Measurements from ENCODE around the gene SMYD2. TPM values are rescaled to one million over a fixed set of nuclear protein-coding genes. Genes with fewer than 3 reads are reported as not detected.

SMYD2 gene
- total and polyA plus RNA-seq, 8 donors, result 8.2 to 68.7 (median 26.6) TPM

- intact Hi-C loops (cut with DNase I; ENCODE audit: low total_unique reads), result no loop called here
- Histone ChIP-seq H3K4me3 (no peak overlapping the region), H3K36me3 (peaks cover 9 to 65% (median 43%) of the 10 kb centered on the region in 4 donors), H3K4me1 (peaks cover 0 to 4% (median under 1%) of the 10 kb centered on the region in 4 donors), H3K27me3 (no peaks in the 10 kb centered on the region), H3K27ac (no peak overlapping the region), H3K9me3 (no peaks in the 10 kb centered on the region)
- peak in 1 of 2 donors; percentile 56 for DNase-seq
- TF ChIP-seq POLR2A (IDR thresholded peaks at IDR 0.05) (no peak), EP300 (IDR thresholded peaks at IDR 0.05) (no peak), POLR2AphosphoS5 (IDR thresholded peaks at IDR 0.05) (no peak), CTCF (IDR thresholded peaks at IDR 0.05) (no peak)
- WGBS, 5 donors, result 65 to 73% (median 70%) methylated on average over 6 of the region's 6 CpGs
These were observed 98.4 kb downstream of the SMYD2 start for GRCh38 chr1:214379236-214379970.

- intact Hi-C loops (cut with DNase I; ENCODE audit: low total_unique reads), result no loop called here
- Histone ChIP-seq H3K4me3 (no peak overlapping the region), H3K27me3 (no peaks in the 10 kb centered on the region), H3K9me3 (no peaks in the 10 kb centered on the region), H3K36me3 (peaks cover 10 to 72% (median 48%) of the 10 kb centered on the region in 4 donors), H3K27ac (peak overlapping the region in 1 of 5 donors; percentile 3), H3K4me1 (no peaks in the 10 kb centered on the region)
- DNase-seq, result peak in 1 of 2 donors; percentile 23
- 74 to 92% (median 80%) methylated on average over 3 of the region's 3 CpGs for WGBS, 5 donors
- no peak for TF ChIP-seq POLR2AphosphoS5 (IDR thresholded peaks at IDR 0.05)
- no peak for TF ChIP-seq CTCF (IDR thresholded peaks at IDR 0.05)
- no peak for TF ChIP-seq EP300 (IDR thresholded peaks at IDR 0.05)
- TF ChIP-seq POLR2A (IDR thresholded peaks at IDR 0.05), result no peak
These were observed 99.4 kb downstream of the SMYD2 start for GRCh38 chr1:214380396-214380795.

GRCh38 chr1:214380986-214381695 is 100.2 kb downstream of the SMYD2 start:
- no peaks in the 10 kb centered on the region for H3K27me3 ChIP-seq
- H3K9me3 ChIP-seq, result no peaks in the 10 kb centered on the region
- 59 to 79% (median 67%) methylated on average over 1 of the region's 1 CpG for WGBS, 5 donors
- H3K36me3 ChIP-seq, result peaks cover 10 to 75% (median 46%) of the 10 kb centered on the region in 4 donors
- no peak for TF ChIP-seq POLR2A (IDR thresholded peaks at IDR 0.05)
- TF ChIP-seq POLR2AphosphoS5 (IDR thresholded peaks at IDR 0.05), result no peak
- no peak for TF ChIP-seq EP300 (IDR thresholded peaks at IDR 0.05)
- no peak for TF ChIP-seq CTCF (IDR thresholded peaks at IDR 0.05)
- intact Hi-C loops (cut with DNase I; ENCODE audit: low total_unique reads), result no loop called here
- no peaks in the 10 kb centered on the region for H3K4me1 ChIP-seq
- no peak overlapping the region for H3K27ac ChIP-seq
- no peak for DNase-seq
- no peak overlapping the region for H3K4me3 ChIP-seq

- Histone ChIP-seq H3K27me3 (no peaks in the 10 kb centered on the region), H3K27ac (no peak overlapping the region), H3K4me1 (no peaks in the 10 kb centered on the region), H3K4me3 (no peak overlapping the region), H3K36me3 (peaks cover 14 to 78% (median 52%) of the 10 kb centered on the region in 4 donors), H3K9me3 (no peaks in the 10 kb centered on the region)
- WGBS, 5 donors, result 92 to 97% (median 96%) methylated on average over 30 to 45 of the region's 45 CpGs
- DNase-seq, result no peak
- TF ChIP-seq POLR2AphosphoS5 (IDR thresholded peaks at IDR 0.05) (no peak), POLR2A (IDR thresholded peaks at IDR 0.05) (no peak), CTCF (IDR thresholded peaks at IDR 0.05) (no peak), EP300 (IDR thresholded peaks at IDR 0.05) (no peak)
- intact Hi-C loops (cut with DNase I; ENCODE audit: low total_unique reads), result no loop called here
These were observed 102.7 kb downstream of the SMYD2 start for GRCh38 chr1:214383381-214384372.

All from stomach (tissue), 9 donors.